ENCODE results near the gene FYN.

Gene FYN

DNA sequence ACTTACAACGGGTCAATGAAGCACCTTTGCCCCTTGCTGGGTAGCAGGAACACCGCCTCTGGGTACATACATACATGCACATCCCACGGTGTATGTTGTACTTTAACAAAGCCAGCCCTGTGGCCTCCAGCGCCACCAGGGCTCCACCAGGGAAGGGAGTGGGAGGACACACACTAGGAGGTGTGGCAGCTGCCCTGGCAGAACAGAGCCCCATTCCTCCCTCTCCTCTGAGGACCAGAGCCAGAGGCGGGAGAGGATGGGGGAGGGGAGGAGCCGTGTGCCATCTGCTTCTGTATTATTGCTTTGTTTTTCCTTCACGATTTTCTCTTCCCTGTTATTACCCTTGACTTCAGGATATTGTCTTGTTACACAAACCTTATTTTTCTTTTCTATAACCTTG lies 161.8 kb downstream of the FYN start (continued):
- TF ChIP-seq ZNF600 (tag by site-specific recombination; IDR thresholded peaks at IDR 0.05), result peak; percentile 30; the same call in 1 of the 2 replicates
- TF ChIP-seq ZNF169 (tag by site-specific recombination; IDR thresholded peaks at IDR 0.05), result no peak
- TF ChIP-seq ZSCAN16 (tag by site-specific recombination; IDR thresholded peaks at IDR 0.05), result no peak
- TF ChIP-seq, protein P1, sequence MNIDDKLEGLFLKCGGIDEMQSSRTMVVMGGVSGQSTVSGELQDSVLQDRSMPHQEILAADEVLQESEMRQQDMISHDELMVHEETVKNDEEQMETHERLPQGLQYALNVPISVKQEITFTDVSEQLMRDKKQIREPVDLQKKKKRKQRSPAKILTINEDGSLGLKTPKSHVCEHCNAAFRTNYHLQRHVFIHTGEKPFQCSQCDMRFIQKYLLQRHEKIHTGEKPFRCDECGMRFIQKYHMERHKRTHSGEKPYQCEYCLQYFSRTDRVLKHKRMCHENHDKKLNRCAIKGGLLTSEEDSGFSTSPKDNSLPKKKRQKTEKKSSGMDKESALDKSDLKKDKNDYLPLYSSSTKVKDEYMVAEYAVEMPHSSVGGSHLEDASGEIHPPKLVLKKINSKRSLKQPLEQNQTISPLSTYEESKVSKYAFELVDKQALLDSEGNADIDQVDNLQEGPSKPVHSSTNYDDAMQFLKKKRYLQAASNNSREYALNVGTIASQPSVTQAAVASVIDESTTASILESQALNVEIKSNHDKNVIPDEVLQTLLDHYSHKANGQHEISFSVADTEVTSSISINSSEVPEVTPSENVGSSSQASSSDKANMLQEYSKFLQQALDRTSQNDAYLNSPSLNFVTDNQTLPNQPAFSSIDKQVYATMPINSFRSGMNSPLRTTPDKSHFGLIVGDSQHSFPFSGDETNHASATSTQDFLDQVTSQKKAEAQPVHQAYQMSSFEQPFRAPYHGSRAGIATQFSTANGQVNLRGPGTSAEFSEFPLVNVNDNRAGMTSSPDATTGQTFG (tag by site-specific recombination; IDR thresholded peaks at IDR 0.05; ENCODE audit: borderline replicate concordance), result no peak
- peak; percentile 28; the same call in 1 of the 2 replicates for TF ChIP-seq KLF1 (tag by site-specific recombination; IDR thresholded peaks at IDR 0.05)
- no peak for TF ChIP-seq ZNF239 (tag by site-specific recombination; IDR thresholded peaks at IDR 0.05)
- TF ChIP-seq SP7 (tag by site-specific recombination; IDR thresholded peaks at IDR 0.05), result 0 out of 2 replicates have a peak, but pooled peaks have one; percentile 42
- no peak for TF ChIP-seq ZNF677 (tag by site-specific recombination; IDR thresholded peaks at IDR 0.05)
- TF ChIP-seq ZNF350 (tag by site-specific recombination; IDR thresholded peaks at IDR 0.05), result no peak
- TF ChIP-seq, protein P2, sequence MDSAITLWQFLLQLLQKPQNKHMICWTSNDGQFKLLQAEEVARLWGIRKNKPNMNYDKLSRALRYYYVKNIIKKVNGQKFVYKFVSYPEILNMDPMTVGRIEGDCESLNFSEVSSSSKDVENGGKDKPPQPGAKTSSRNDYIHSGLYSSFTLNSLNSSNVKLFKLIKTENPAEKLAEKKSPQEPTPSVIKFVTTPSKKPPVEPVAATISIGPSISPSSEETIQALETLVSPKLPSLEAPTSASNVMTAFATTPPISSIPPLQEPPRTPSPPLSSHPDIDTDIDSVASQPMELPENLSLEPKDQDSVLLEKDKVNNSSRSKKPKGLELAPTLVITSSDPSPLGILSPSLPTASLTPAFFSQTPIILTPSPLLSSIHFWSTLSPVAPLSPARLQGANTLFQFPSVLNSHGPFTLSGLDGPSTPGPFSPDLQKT (IDR thresholded peaks at IDR 0.05; ENCODE audit: borderline replicate concordance, low read depth, low read length), result no peak
- no peak for TF ChIP-seq PRDM10 (tag by site-specific recombination; IDR thresholded peaks at IDR 0.05)
- TF ChIP-seq ZNF404 (tag by site-specific recombination; IDR thresholded peaks at IDR 0.05), result no peak
- TF ChIP-seq, protein P3, sequence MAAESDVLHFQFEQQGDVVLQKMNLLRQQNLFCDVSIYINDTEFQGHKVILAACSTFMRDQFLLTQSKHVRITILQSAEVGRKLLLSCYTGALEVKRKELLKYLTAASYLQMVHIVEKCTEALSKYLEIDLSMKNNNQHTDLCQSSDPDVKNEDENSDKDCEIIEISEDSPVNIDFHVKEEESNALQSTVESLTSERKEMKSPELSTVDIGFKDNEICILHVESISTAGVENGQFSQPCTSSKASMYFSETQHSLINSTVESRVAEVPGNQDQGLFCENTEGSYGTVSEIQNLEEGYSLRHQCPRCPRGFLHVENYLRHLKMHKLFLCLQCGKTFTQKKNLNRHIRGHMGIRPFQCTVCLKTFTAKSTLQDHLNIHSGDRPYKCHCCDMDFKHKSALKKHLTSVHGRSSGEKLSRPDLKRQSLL (tag by site-specific recombination; IDR thresholded peaks at IDR 0.05), result no peak
- no peak for TF ChIP-seq ZNF670 (tag by site-specific recombination; IDR thresholded peaks at IDR 0.05; ENCODE audit: low read depth)
- peak; percentile 78 for TF ChIP-seq ZFHX2 (tag by site-specific recombination; conservative IDR thresholded peaks at IDR 0.05)
- TF ChIP-seq ZNF837 (tag by site-specific recombination; IDR thresholded peaks at IDR 0.05), result no peak
- TF ChIP-seq WT1 (tag by site-specific recombination; IDR thresholded peaks at IDR 0.05), result peak; percentile 33; the same call in 1 of the 2 replicates
- TF ChIP-seq ZNF585B (tag by site-specific recombination; IDR thresholded peaks at IDR 0.05), result no peak
- TF ChIP-seq, protein P4, sequence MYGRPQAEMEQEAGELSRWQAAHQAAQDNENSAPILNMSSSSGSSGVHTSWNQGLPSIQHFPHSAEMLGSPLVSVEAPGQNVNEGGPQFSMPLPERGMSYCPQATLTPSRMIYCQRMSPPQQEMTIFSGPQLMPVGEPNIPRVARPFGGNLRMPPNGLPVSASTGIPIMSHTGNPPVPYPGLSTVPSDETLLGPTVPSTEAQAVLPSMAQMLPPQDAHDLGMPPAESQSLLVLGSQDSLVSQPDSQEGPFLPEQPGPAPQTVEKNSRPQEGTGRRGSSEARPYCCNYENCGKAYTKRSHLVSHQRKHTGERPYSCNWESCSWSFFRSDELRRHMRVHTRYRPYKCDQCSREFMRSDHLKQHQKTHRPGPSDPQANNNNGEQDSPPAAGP (tag by site-specific recombination; IDR thresholded peaks at IDR 0.05), result no peak
- no peak for TF ChIP-seq ZNF24 (tag by site-specific recombination; IDR thresholded peaks at IDR 0.05)
- TF ChIP-seq ZNF16 (tag by site-specific recombination; IDR thresholded peaks at IDR 0.05; ENCODE audit: low read depth), result no peak
- no peak for TF ChIP-seq OSR2 (tag by site-specific recombination; IDR thresholded peaks at IDR 0.05)

Measured in HEK293 (cell line).